GM06990 (cell line): Measurements from ENCODE around the gene MBD3.

Experiments
- DNase-seq: peaks from one replicate; pipeline ENCODE4 v3.0.0-alpha.2; 2011; ENCODE audit not compliant: insufficient read length; ENCODE audit errors: extremely low read depth
- H3K27me3 ChIP-seq: replicated peaks from 2 replicates; pipeline ENCODE4 v1.6.0; 2011; ENCODE audit warnings: low read length; ENCODE audit not compliant: control insufficient read depth, insufficient read depth
- H3K36me3 ChIP-seq: 2 replicates; pipeline ENCODE4 v1.5.1; 2011; ENCODE audit warnings: low read length; ENCODE audit not compliant: control insufficient read depth, insufficient read depth
- H3K4me3 ChIP-seq: replicated peaks from 2 replicates; pipeline ENCODE4 v1.5.1; 2011; ENCODE audit warnings: low read depth, mild to moderate bottlenecking, control low read depth, low read length
- TF ChIP-seq, protein P1 (sequence below): IDR thresholded peaks from 2 replicates; pipeline ENCODE4 v1.5.1; 2011; ENCODE audit warnings: low read length, control low read depth, mild to moderate bottlenecking, inconsistent platforms; ENCODE audit not compliant: insufficient read depth, poor library complexity, severe bottlenecking

MBD3 gene

DNA sequence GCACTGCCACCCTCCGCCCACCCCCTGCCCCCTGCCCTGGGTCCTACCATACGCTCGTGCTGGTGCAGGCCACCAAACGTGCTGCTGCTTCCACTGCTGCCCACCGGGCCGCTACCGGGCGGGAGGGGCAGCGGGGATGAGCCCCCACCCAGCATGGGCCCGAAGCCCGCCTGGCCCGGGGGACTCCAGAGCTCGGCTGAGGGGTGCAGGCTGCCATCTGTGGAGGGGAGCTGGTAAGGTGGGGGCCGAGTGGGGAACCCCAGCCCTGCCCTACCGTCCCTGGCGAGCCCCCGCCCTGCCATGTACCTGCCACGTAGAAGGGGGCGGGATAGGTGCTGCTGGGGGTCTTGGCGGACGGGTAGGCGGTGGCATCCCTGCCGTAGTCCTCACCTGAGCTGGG is 29.3 kb upstream of the MBD3 start:
- no peak for DNase-seq
- H3K36me3 ChIP-seq, result peaks cover 60% of the 10 kb centered on the region
- TF ChIP-seq, protein P1, sequence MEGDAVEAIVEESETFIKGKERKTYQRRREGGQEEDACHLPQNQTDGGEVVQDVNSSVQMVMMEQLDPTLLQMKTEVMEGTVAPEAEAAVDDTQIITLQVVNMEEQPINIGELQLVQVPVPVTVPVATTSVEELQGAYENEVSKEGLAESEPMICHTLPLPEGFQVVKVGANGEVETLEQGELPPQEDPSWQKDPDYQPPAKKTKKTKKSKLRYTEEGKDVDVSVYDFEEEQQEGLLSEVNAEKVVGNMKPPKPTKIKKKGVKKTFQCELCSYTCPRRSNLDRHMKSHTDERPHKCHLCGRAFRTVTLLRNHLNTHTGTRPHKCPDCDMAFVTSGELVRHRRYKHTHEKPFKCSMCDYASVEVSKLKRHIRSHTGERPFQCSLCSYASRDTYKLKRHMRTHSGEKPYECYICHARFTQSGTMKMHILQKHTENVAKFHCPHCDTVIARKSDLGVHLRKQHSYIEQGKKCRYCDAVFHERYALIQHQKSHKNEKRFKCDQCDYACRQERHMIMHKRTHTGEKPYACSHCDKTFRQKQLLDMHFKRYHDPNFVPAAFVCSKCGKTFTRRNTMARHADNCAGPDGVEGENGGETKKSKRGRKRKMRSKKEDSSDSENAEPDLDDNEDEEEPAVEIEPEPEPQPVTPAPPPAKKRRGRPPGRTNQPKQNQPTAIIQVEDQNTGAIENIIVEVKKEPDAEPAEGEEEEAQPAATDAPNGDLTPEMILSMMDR, result no peak

DNA sequence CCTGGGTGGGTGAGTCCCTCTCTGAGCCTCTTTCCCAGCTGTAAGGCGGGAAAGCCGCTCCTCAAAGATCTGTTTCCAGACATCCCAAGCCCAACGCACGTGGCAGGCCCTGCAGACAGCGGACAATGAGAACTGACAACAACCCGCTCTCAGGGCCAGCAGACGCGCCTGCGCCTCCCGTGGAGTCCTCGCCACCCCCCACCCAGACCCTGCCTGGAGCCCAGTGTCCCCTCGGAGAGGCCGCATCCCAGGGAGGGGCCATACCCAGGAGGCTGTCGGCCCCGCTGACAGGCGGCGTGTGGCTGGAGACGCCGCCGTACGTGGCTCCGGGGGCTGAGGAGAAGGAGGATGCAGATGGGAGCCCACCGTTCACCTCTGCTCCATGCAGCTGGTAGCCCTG is 28.9 kb upstream of the MBD3 start:
- Histone ChIP-seq H3K4me3 (no peak overlapping the region), H3K36me3 (peaks cover 58% of the 10 kb centered on the region)

More for the DNA sequence above, 29.3 kb upstream of the MBD3 start:
- Histone ChIP-seq H3K4me3 (no peak overlapping the region), H3K27me3 (no peaks in the 10 kb centered on the region)

DNA sequence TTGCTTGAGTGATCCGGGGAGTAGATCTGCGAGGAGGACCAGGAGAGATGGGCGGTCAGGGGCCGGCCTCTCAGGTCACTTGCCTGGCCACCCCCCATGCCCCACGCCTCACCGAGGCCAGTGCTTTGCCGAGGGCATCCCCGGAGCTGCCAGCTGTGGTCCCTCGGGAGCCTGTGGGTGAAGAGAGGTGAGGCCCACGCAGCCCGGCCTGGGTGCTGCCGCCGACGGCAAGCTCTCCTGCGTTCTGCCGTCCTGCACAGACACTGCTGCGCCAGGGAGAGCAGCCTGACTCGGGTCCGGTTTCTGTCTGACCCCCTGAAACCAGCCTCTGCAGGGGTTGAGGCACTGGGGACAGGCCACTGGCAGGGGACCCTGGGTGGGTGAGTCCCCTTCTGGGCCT is 28.4 kb upstream of the MBD3 start:
- H3K27me3 ChIP-seq, result no peaks in the 10 kb centered on the region
- no peak for DNase-seq
- H3K4me3 ChIP-seq, result no peak overlapping the region
- TF ChIP-seq, protein P1, result no peak
- H3K36me3 ChIP-seq, result peaks cover 57% of the 10 kb centered on the region

More for the DNA sequence above, 28.9 kb upstream of the MBD3 start:
- H3K27me3 ChIP-seq, result no peaks in the 10 kb centered on the region
- TF ChIP-seq, protein P1, result no peak
- no peak for DNase-seq

DNA sequence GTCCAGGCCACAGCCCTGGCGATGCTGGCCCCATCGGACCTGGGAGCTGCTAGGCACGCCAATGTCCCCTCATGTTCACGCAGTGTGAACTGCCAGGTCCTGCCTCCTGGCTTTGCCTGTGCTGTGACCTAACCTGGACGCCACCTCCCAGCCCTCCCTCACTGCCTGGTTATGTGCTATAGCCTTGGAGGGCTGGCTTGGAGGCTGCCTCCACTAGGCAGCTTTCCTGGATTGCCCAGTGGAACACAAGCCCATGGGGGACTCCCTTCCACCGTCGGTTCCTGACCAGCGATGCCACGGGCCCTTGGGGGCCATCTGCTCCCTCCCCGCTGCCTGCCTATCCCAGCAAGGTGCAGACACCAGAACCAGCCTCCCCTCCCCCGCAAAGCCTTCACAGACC is 27.8 kb upstream of the MBD3 start:
- Histone ChIP-seq H3K4me3 (no peak overlapping the region), H3K27me3 (no peaks in the 10 kb centered on the region), H3K36me3 (peaks cover 58% of the 10 kb centered on the region)
- DNase-seq, result no peak
- TF ChIP-seq, protein P1, result no peak

DNA sequence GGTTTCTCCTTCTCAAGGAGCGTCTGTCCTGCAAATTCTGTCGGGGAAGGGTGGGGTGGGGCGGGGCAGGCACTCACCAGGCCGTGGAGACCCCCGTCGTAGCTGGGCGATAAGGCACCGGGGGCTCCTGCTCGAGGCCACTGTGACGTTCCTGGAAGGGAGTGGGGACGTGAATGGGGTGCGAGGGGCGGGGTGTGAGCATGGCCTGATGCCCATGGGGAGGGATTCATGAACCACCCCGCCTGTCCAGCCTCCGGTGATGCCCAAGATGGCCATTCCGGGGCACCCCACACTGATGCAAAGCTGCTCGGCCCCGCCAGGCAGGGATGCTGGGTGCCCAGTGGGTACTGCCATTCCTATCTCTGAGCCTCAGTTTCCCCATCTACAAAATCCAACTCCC is 27.0 kb upstream of the MBD3 start:
- TF ChIP-seq, protein P1, result no peak
- H3K4me3 ChIP-seq, result no peak overlapping the region

DNA sequence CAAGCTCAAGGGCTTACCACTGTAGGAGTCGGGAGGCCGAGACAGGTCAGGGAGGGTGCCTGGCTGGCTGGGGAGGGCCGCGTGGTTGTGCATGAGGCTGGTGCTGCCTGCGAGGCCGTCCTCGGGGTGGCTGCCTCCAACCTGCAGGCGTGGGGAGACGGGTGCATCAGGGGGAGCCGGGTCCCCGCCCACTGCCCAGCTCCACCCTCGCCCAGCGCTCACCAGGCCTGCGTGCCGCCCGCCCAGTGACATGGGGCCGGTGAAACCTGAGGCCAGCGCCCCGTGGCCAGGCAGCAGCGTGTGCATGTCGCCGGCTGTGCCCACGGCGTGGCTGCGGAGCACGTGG is 26.4 kb upstream of the MBD3 start:
- Histone ChIP-seq H3K27me3 (no peaks in the 10 kb centered on the region), H3K36me3 (peaks cover 63% of the 10 kb centered on the region), H3K4me3 (no peak overlapping the region)
- no peak for DNase-seq
- TF ChIP-seq, protein P1, result no peak

More for the DNA sequence above, 27.0 kb upstream of the MBD3 start:
- DNase-seq, result no peak
- H3K27me3 ChIP-seq, result no peaks in the 10 kb centered on the region
- peaks cover 61% of the 10 kb centered on the region for H3K36me3 ChIP-seq
